Liver (tissue), 3 donors: ENCODE results near the gene PREX1.

Experiments
- EGR1 ChIP-seq, 2 donors: IDR thresholded peaks; 2 replicates each; pipeline ENCODE4 v1.6.1; 2016 to 2018; ENCODE audit warnings: antibody characterized with exemption in 2 of 2, low read depth in 2 of 2
- GABPA ChIP-seq, 2 donors: IDR thresholded peaks in 1 of 2; conservative IDR thresholded peaks in 1 of 2; 2 replicates each; pipeline ENCODE4 v1.6.1; 2016; ENCODE audit warnings: antibody characterized with exemption in 2 of 2, mild to moderate bottlenecking in 1 of 2, moderate library complexity in 1 of 2
- JUND ChIP-seq, 2 donors: IDR thresholded peaks; 2 replicates each; pipeline ENCODE4 v1.6.1; 2016; ENCODE audit warnings: antibody characterized with exemption in 2 of 2
- RAD21 ChIP-seq, 2 donors: IDR thresholded peaks; 2 replicates each; pipeline ENCODE4 v1.6.1; 2016; ENCODE audit warnings: antibody characterized with exemption in 2 of 2, mild to moderate bottlenecking in 2 of 2
- SP1 ChIP-seq: IDR thresholded peaks from 2 replicates; pipeline ENCODE4 v1.6.1; 2018; ENCODE audit warnings: antibody characterized with exemption, mild to moderate bottlenecking
- YY1 ChIP-seq: IDR thresholded peaks from 2 replicates; pipeline ENCODE4 v1.6.1; 2016; ENCODE audit warnings: antibody characterized with exemption, mild to moderate bottlenecking
- TF ChIP-seq, protein P1 (sequence below): fragments of 150-350 bp; IDR thresholded peaks from 2 replicates; pipeline ENCODE4 v1.5.1; 2017; ENCODE audit warnings: improper control_type of control experiment, low read depth, low read length; ENCODE audit not compliant: missing input control
- TF ChIP-seq, protein P2 (sequence below): IDR thresholded peaks from 2 replicates; pipeline ENCODE4 v1.6.1; 2016; ENCODE audit warnings: antibody characterized with exemption
- TF ChIP-seq, protein P3 (sequence below): IDR thresholded peaks from 2 replicates; pipeline ENCODE4 v1.6.1; 2016; ENCODE audit warnings: antibody characterized with exemption
- donor health status: healthy.
- donor health status: healthy.

DNA sequence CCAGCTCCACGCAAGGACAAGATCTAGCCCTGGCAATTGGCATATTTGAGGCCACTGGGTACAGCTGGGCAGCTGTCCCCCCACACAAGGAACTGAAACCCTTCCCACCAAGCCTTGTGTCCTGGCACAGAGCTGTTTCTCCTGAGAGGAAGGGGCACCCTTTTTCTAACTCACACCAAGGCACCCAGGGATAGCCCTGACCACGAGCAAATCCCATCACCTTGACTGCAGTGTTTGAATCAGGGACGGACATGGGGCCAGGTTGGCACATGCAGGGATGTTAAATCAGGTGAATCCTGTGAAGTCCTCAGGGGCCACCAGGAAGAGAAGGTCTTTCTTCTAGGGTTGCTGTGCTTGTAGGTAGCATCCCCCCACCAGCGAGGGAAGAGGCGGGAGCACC is 246.6 kb downstream of the PREX1 start:
- TF ChIP-seq, protein P1, sequence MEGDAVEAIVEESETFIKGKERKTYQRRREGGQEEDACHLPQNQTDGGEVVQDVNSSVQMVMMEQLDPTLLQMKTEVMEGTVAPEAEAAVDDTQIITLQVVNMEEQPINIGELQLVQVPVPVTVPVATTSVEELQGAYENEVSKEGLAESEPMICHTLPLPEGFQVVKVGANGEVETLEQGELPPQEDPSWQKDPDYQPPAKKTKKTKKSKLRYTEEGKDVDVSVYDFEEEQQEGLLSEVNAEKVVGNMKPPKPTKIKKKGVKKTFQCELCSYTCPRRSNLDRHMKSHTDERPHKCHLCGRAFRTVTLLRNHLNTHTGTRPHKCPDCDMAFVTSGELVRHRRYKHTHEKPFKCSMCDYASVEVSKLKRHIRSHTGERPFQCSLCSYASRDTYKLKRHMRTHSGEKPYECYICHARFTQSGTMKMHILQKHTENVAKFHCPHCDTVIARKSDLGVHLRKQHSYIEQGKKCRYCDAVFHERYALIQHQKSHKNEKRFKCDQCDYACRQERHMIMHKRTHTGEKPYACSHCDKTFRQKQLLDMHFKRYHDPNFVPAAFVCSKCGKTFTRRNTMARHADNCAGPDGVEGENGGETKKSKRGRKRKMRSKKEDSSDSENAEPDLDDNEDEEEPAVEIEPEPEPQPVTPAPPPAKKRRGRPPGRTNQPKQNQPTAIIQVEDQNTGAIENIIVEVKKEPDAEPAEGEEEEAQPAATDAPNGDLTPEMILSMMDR = no peak
- TF ChIP-seq YY1 (no peak), JUND (IDR thresholded peaks at IDR 0.05) (no peak), RAD21 (IDR thresholded peaks at IDR 0.05) (no peak), SP1 (no peak), GABPA (IDR thresholded peaks at IDR 0.05 in 1 of 2, conservative IDR thresholded peaks at IDR 0.05 in 1 of 2) (no peak), EGR1 (IDR thresholded peaks at IDR 0.05; ENCODE audit: low read depth in 2 of 2) (no peak)
- TF ChIP-seq, protein P2, sequence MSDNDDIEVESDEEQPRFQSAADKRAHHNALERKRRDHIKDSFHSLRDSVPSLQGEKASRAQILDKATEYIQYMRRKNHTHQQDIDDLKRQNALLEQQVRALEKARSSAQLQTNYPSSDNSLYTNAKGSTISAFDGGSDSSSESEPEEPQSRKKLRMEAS = no peak
- TF ChIP-seq, protein P3, sequence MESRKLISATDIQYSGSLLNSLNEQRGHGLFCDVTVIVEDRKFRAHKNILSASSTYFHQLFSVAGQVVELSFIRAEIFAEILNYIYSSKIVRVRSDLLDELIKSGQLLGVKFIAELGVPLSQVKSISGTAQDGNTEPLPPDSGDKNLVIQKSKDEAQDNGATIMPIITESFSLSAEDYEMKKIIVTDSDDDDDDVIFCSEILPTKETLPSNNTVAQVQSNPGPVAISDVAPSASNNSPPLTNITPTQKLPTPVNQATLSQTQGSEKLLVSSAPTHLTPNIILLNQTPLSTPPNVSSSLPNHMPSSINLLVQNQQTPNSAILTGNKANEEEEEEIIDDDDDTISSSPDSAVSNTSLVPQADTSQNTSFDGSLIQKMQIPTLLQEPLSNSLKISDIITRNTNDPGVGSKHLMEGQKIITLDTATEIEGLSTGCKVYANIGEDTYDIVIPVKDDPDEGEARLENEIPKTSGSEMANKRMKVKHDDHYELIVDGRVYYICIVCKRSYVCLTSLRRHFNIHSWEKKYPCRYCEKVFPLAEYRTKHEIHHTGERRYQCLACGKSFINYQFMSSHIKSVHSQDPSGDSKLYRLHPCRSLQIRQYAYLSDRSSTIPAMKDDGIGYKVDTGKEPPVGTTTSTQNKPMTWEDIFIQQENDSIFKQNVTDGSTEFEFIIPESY = no peak
